T-cell (primary cell): ENCODE measurements around the gene SVIL. TPM values are rescaled to one million over a fixed set of nuclear protein-coding genes. Genes with fewer than 3 reads are reported as not detected.

Experiments used
- ATAC-seq, 4 experiments: fragments of 200-7000 bp in 3 of 4; fragments of 150-1000 bp in 1 of 4; cut with Tn5 transposase; replicated peaks in 1 of 4; 1 replicate in 3 of 4; 2 replicates in 1 of 4; pipeline ENCODE4 v1.10.0; 2021; ENCODE audit warnings: moderate library complexity in 3 of 4, mild to moderate bottlenecking in 2 of 4, moderate number of reproducible peaks in 1 of 4
- CTCF ChIA-PET, 2 donors: fragments of 300-600 bp; sonication (Branson Sonifier 250); formaldehyde crosslinking; loops; one replicate each; lab custom pipeline; 2022; ENCODE audit warnings: antibody characterized with exemption in 2 of 2; lab: Charles Lee
- POLR2A ChIA-PET, 2 donors: fragments of 300-600 bp; sonication (Branson Sonifier 250); formaldehyde crosslinking; loops; one replicate each; lab custom pipeline; 2022; ENCODE audit warnings: antibody characterized with exemption in 2 of 2; lab: Charles Lee
- DNase-seq, 35 experiments: peaks; one replicate each; pipeline versions ENCODE4 v3.0.0 to v3.0.0-alpha.2; 2013 to 2023
- H3K27ac ChIP-seq: one replicate; pipeline ENCODE4 v1.5.1; 2013; ENCODE audit warnings: low read length
- H3K27me3 ChIP-seq, 2 experiments: replicated peaks in 1 of 2; 1 replicate in 1 of 2; 2 replicates in 1 of 2; pipeline versions ENCODE4 v1.6.1 to v1.7.0; 2013; ENCODE audit warnings: low read length in 1 of 2, mixed read lengths in 1 of 2; ENCODE audit not compliant: control insufficient read depth in 2 of 2, insufficient read depth in 2 of 2; ENCODE audit errors: extremely low read depth in 1 of 2
- H3K36me3 ChIP-seq, 2 donors: 1 replicate in 1 of 2; 2 replicates in 1 of 2; pipeline versions ENCODE4 v1.6.1 to v1.7.0; 2013; ENCODE audit warnings: low read length in 1 of 2; ENCODE audit not compliant: control insufficient read depth in 2 of 2, insufficient read depth in 1 of 2; ENCODE audit errors: extremely low read depth in 1 of 2
- H3K4me1 ChIP-seq, 2 experiments: 1 replicate in 1 of 2; 2 replicates in 1 of 2; pipeline versions ENCODE4 v1.6.1 to v1.7.0; 2013; ENCODE audit warnings: low read length in 2 of 2, mixed read lengths in 1 of 2; ENCODE audit not compliant: insufficient read depth in 2 of 2, control insufficient read depth in 1 of 2; ENCODE audit errors: extremely low read depth in 1 of 2
- H3K4me3 ChIP-seq, 2 donors: 1 replicate in 1 of 2; 2 replicates in 1 of 2; pipeline versions ENCODE4 v1.5.1 to v1.7.0; 2013; ENCODE audit warnings: mild to moderate bottlenecking in 2 of 2, low read length in 1 of 2, moderate library complexity in 1 of 2; ENCODE audit not compliant: control insufficient read depth in 1 of 2; ENCODE audit errors: extremely low read depth in 1 of 2
- H3K9me3 ChIP-seq: 2 replicates; pipeline ENCODE4 v1.7.0; 2013
- H3K27ac Mint-ChIP-seq, 2 donors: one replicate each; pipeline ENCODE4 v1.8.0; 2020 to 2021; ENCODE audit warnings: mild to moderate bottlenecking in 2 of 2, mixed read lengths in 2 of 2
- H3K27me3 Mint-ChIP-seq, 2 donors: one replicate each; pipeline ENCODE4 v1.8.0; 2021 to 2022; ENCODE audit warnings: mixed read lengths in 2 of 2
- H3K36me3 Mint-ChIP-seq: one replicate; pipeline ENCODE4 v1.8.0; 2021; ENCODE audit warnings: mixed read lengths
- H3K4me1 Mint-ChIP-seq, 3 donors: one replicate each; pipeline ENCODE4 v1.8.0; 2020 to 2022; ENCODE audit warnings: mixed read lengths in 3 of 3, mild to moderate bottlenecking in 1 of 3
- H3K4me3 Mint-ChIP-seq, 3 donors: one replicate each; pipeline ENCODE4 v1.8.0; 2020 to 2022; ENCODE audit warnings: mild to moderate bottlenecking in 3 of 3, mixed read lengths in 3 of 3, moderate library complexity in 3 of 3
- H3K9me3 Mint-ChIP-seq, 3 donors: one replicate each; pipeline ENCODE4 v1.8.0; 2020 to 2022; ENCODE audit warnings: mixed read lengths in 3 of 3
- WGBS: methylation state at CpG from one replicate; pipeline ENCODE4 v1.1.5; 2013; ENCODE audit warnings: missing lambda C conversion rate; ENCODE audit not compliant: insufficient coverage; 5-methylcytosine and 5-hydroxymethylcytosine counted together
- total RNA-seq, 35 experiments: library from RNA in 6 of 35; stranded (reverse) in 6 of 35; fragments of 120-200 nt in 1 of 35; gene quantifications; one replicate each; pipeline versions ENCODE4 v1.2.1 to v1.2.4 and lab custom pipeline; 2013 to 2026

Gene SVIL
- total RNA-seq, 5 donors from 2014 or later (not counting 1 experiment from before 2014, with no cell fraction given): 17.4 to 45.6 (median 19.6) TPM

DNA sequence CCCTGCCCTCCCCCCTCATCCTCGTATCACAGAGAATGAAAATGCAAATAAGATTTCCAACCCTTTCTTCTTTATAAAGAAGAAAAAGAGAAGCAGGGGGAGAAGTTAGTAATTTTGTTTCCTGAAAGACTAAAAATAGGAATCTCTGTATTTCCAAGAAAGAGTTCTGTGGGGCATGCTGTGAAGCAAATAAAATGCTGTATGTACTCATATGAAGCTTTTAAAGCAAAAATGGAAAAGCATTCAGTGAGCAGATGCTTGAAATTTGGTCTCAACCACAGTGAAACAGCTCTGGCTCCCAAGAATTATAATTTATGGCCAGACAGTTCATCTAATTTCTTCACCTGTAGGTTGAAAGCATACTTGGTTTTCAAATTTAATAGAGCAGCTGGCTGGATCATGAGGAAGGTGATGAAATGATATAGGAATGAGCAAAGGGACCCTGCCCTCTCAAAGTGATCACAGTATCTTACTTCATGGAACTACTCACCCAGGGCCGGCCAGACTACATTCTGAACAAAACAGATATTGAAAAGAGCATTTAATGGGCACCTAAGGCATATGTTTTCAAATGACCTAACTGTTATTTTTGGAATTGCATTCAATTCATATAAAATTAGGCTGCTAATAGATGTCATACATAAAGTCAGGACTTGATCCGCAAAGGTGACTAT, 31.4 kb downstream of the SVIL start:
- Mint-ChIP-seq H3K36me3 (no peaks in the 10 kb centered on the region), H3K4me1 (peaks cover 0 to 2% (median 0%) of the 10 kb centered on the region in 3 donors), H3K27ac (no peak overlapping the region), H3K4me3 (no peak overlapping the region), H3K27me3 (no peaks in the 10 kb centered on the region), H3K9me3 (no peaks in the 10 kb centered on the region)
- ATAC-seq (no peak), DNase-seq (no peak)
- Histone ChIP-seq H3K9me3 (no peaks in the 10 kb centered on the region), H3K36me3 (no peaks in the 10 kb centered on the region), H3K4me3 (no peak overlapping the region), H3K27ac (no peak overlapping the region), H3K4me1 (no peaks in the 10 kb centered on the region), H3K27me3 (no peaks in the 10 kb centered on the region)
- ChIA-PET CTCF (no interaction called here), POLR2A (no interaction called here)
- no CpG with 5 or more reads among the region's 3 CpGs for WGBS

DNA sequence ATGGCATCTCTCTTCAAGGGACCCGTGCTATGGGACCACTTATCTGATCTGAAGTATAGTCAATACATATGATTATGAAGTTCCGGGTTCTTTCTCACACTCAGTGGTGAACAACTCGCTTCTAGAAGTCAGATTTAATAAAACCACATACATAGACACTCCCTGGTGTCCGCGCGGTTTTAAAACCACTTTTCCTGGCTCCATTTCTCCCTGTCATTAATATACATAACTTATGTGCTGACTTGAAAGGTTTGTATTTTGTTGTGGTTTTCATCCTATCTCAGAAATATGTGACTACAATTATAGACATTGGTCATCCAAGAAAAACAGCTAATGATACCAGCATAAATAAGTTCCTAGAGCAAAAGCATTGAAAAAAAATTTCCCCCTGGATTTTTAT, 34.0 kb downstream of the SVIL start:
- no peak for ATAC-seq
- H3K36me3 ChIP-seq: no peaks in the 10 kb centered on the region
- H3K27ac Mint-ChIP-seq: no peak overlapping the region
- no peak overlapping the region for H3K27ac ChIP-seq
- H3K36me3 Mint-ChIP-seq: peaks cover 5% of the 10 kb centered on the region
- DNase-seq: no peak
- H3K27me3 Mint-ChIP-seq: no peaks in the 10 kb centered on the region
- H3K4me1 ChIP-seq: no peaks in the 10 kb centered on the region
- CTCF ChIA-PET: no interaction called here
- H3K27me3 ChIP-seq: no peaks in the 10 kb centered on the region
- H3K4me3 ChIP-seq: no peak overlapping the region
- H3K4me3 Mint-ChIP-seq: no peak overlapping the region
- no peaks in the 10 kb centered on the region for H3K9me3 Mint-ChIP-seq
- H3K9me3 ChIP-seq: no peaks in the 10 kb centered on the region
- WGBS: no CpG with 5 or more reads among the region's 6 CpGs
- POLR2A ChIA-PET: no interaction called here
- peaks cover 0 to 2% (median 0%) of the 10 kb centered on the region in 3 donors for H3K4me1 Mint-ChIP-seq

DNA sequence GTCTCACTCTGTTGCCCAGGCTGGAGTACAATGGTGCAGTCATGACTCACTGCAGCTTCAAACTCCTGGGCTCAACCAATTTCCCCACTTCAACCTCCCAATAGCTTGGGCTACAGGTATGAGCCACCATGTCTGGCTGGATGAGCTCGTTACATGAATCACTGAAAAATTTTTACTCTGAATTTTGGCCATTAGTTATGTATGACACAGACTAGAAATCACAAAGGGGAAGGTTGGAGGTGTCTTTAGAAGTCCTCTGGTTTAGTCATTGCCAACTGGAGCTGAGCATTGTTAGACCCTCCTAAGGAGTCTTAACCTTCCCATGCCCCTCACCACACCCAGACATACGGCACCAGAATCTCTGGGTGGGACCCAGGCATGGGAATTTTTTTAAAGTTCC, 34.7 kb downstream of the SVIL start:
- Histone ChIP-seq H3K4me1 (no peaks in the 10 kb centered on the region), H3K9me3 (no peaks in the 10 kb centered on the region), H3K27ac (no peak overlapping the region), H3K4me3 (no peak overlapping the region), H3K36me3 (no peaks in the 10 kb centered on the region), H3K27me3 (no peaks in the 10 kb centered on the region)
- CTCF ChIA-PET: no interaction called here
- Mint-ChIP-seq H3K4me3 (no peak overlapping the region), H3K27me3 (no peaks in the 10 kb centered on the region), H3K9me3 (no peaks in the 10 kb centered on the region), H3K4me1 (peaks cover 0 to 2% (median 0%) of the 10 kb centered on the region in 3 donors), H3K36me3 (peaks cover 12% of the 10 kb centered on the region), H3K27ac (no peak overlapping the region)
- POLR2A ChIA-PET: no interaction called here
- DNase-seq (no peak), ATAC-seq (no peak)
- 100% methylated on average over 1 of the region's 2 CpGs for WGBS

DNA sequence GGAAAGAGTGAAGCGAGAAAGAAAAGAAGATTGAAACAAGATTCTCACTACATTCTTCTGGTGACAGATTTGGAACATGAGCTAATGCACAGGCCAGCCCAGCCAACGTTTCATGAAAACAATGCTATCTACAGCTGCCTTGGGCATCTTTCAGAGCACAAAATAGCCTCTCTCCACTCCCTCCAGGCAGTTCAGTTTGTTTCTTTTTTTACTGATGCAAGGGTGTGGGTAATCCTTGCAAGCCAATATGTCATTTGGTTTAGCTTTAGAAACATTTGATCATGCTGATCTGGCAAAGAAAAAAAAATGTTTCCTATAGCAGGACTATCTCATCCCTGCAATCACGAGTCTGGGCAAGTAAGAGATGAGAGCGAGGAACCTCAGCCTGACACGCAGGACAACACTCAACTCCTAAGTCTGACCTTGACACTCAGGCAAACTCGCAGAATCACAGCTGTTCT, 35.9 kb downstream of the SVIL start:
- no peaks in the 10 kb centered on the region for H3K27me3 Mint-ChIP-seq
- H3K9me3 Mint-ChIP-seq: no peaks in the 10 kb centered on the region
- H3K4me3 Mint-ChIP-seq: no peak overlapping the region
- peaks cover 12% of the 10 kb centered on the region for H3K36me3 Mint-ChIP-seq
- CTCF ChIA-PET: interaction anchor here in 1 of 2 donors (0.6 kb wide), 1 partner anchor 20 kb away, joined by 3 read pairs; no protein-coding TSS in a partner anchor
- H3K4me1 Mint-ChIP-seq: peaks cover 0 to 2% (median 0%) of the 10 kb centered on the region in 3 donors
- DNase-seq (no peak), ATAC-seq (no peak)
- H3K36me3 ChIP-seq: no peaks in the 10 kb centered on the region
- 96% methylated on average over 4 of the region's 6 CpGs for WGBS
- no peak overlapping the region for H3K27ac ChIP-seq
- no peaks in the 10 kb centered on the region for H3K27me3 ChIP-seq
- H3K27ac Mint-ChIP-seq: peak overlapping the region in 1 of 2 donors; percentile 21
- H3K9me3 ChIP-seq: no peaks in the 10 kb centered on the region
- no peaks in the 10 kb centered on the region for H3K4me1 ChIP-seq
- H3K4me3 ChIP-seq: no peak overlapping the region
- POLR2A ChIA-PET: no interaction called here

DNA sequence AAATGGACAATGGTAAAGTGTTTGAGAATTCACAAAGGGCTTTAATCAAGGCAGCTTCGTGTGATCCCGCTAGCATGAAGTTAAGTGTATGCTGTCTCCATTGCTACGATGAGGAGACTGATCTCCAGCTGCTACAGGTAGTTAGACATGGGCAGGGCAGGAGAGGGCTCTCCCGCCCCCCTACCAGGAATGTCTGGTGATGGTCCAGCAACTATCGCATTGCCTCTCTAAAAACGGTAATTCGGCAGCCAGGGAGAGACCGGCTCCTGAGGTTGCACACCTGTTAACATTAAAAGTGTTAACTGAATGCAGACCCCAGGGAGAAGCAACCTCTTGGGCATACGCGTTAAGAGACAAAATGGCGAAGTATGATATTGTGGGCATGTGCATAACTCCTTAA, 37.9 kb downstream of the SVIL start:
- DNase-seq (no peak), ATAC-seq (no peak)
- Histone ChIP-seq H3K9me3 (no peaks in the 10 kb centered on the region), H3K4me1 (no peaks in the 10 kb centered on the region), H3K27ac (no peak overlapping the region), H3K27me3 (no peaks in the 10 kb centered on the region), H3K4me3 (no peak overlapping the region), H3K36me3 (no peaks in the 10 kb centered on the region)
- 90% methylated on average over 11 of the region's 11 CpGs for WGBS
- Mint-ChIP-seq H3K4me3 (no peak overlapping the region), H3K9me3 (no peaks in the 10 kb centered on the region), H3K27ac (no peak overlapping the region), H3K4me1 (peaks cover 0 to 2% (median 0%) of the 10 kb centered on the region in 3 donors), H3K36me3 (peaks cover 12% of the 10 kb centered on the region), H3K27me3 (no peaks in the 10 kb centered on the region)
- ChIA-PET POLR2A (interaction anchor here in 1 of 2 donors (0.6 kb wide), 1 partner anchor 27 kb away, joined by 7 read pairs; no protein-coding TSS in a partner anchor), CTCF (no interaction called here)

DNA sequence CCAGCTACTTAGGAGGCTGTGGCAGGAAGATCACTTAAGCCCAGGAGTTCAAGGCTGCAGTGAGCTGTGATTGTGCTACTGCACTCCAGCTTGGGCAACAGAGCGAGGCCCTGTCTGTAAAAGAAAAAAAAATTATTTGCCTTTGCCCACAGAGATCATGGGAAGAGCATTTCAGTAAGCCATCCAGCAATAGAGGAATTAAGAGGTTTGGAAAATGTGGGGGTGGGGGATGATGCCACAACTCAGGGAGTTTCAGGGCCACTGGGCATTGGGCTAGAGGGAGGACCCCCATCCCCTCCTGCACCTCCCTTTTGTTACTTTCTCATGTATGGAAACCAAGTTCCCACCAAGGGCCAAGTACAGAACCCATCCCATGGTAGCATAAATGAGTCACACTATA, 38.4 kb downstream of the SVIL start:
- Mint-ChIP-seq H3K36me3 (peaks cover 12% of the 10 kb centered on the region), H3K27me3 (no peaks in the 10 kb centered on the region), H3K4me1 (peaks cover 0 to 3% (median 0%) of the 10 kb centered on the region in 3 donors), H3K9me3 (no peaks in the 10 kb centered on the region), H3K4me3 (no peak overlapping the region), H3K27ac (peak overlapping the region in 1 of 2 donors; percentile 11)
- CTCF ChIA-PET: no interaction called here
- Histone ChIP-seq H3K9me3 (no peaks in the 10 kb centered on the region), H3K4me3 (no peak overlapping the region), H3K36me3 (no peaks in the 10 kb centered on the region), H3K27me3 (no peaks in the 10 kb centered on the region), H3K4me1 (no peaks in the 10 kb centered on the region), H3K27ac (no peak overlapping the region)
- no CpG with 5 or more reads among the region's 1 CpG for WGBS
- DNase-seq: no peak
- ATAC-seq: no peak
- POLR2A ChIA-PET: interaction anchor here in 1 of 2 donors (0.6 kb wide), 1 partner anchor 28 kb away, joined by 7 read pairs; no protein-coding TSS in a partner anchor
